GM12891 (cell line): ENCODE measurements around the gene KDM7A.

Experiments used
- POLR2A ChIP-seq: IDR thresholded peaks from 2 replicates; pipeline ENCODE4 v1.6.1; 2011; ENCODE audit warnings: low read depth, low read length, control low read depth
- POLR2AphosphoS5 ChIP-seq: IDR thresholded peaks from 2 replicates; pipeline ENCODE4 v1.6.1; 2011; ENCODE audit warnings: low read depth, low read length, control low read depth
- TAF1 ChIP-seq: IDR thresholded peaks from 2 replicates; pipeline ENCODE4 v1.6.1; 2011; ENCODE audit warnings: low read depth, low read length, control low read depth

DNA sequence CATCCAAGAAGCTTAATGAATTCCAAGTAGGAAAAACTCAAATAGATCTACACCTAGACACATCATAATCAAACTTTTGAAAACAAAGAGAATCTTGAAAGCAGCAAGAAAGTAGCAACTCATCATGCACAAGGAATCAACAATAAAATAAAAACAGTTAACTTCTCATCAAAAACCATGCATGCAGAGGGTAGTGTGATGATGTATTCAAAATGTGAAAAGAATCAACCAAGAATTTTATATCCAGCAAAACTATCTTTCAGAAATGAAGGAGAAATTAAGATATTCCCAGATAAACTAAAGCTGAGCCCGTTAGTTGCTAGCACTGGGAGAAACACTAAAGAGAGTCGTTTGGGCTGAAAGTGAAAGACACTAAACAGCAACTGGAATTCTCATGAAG is 109.7 kb downstream of the KDM7A start:
- TF ChIP-seq TAF1 (no peak), POLR2A (no peak), POLR2AphosphoS5 (no peak)
